Endothelial cell of umbilical vein (primary cell): ENCODE measurements around the gene TMEM170B.

Experiments
- POLR2A ChIP-seq: IDR thresholded peaks from 2 replicates; pipeline ENCODE4 v1.6.1; 2012; ENCODE audit warnings: low read depth, mild to moderate bottlenecking, control low read depth, low read length
- POLR2AphosphoS5 ChIP-seq: IDR thresholded peaks from 2 replicates; pipeline ENCODE4 v1.6.1; 2012; ENCODE audit warnings: low read depth, mild to moderate bottlenecking, control low read depth, low read length, moderate library complexity; ENCODE audit not compliant: insufficient read depth
- TF ChIP-seq, protein P1 (sequence below), 2 donors: IDR thresholded peaks; 1 replicate in 1 of 2; 2 replicates in 1 of 2; pipeline ENCODE4 v1.5.1; 2011; ENCODE audit warnings: low read length in 2 of 2, mild to moderate bottlenecking in 2 of 2, moderate library complexity in 2 of 2, control low read depth in 1 of 2, inconsistent platforms in 1 of 2, low read depth in 1 of 2; ENCODE audit not compliant: insufficient read depth in 1 of 2; ENCODE audit errors: extremely low read depth in 1 of 2

DNA sequence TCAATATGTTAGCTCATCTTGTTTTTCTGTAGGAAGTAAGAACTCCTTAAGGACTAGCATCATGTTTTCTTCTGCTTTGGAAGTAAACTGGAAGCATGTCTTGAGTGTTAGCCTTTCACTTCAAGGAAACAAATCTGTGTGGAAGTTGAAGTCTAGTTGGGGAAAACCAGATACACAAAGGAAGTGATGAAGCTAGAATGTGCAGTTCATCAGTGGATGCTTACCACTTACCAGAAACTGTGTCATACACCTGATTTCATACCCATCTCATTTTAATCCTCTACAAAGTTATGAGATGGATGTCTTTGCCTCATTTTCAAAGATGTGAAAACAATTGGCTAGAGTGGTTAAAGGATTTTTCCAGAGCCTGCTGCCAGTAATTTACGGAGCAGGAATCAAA, 75.8 kb downstream of the TMEM170B start:
- TF ChIP-seq POLR2AphosphoS5 (no peak), POLR2A (no peak)
- TF ChIP-seq, protein P1, sequence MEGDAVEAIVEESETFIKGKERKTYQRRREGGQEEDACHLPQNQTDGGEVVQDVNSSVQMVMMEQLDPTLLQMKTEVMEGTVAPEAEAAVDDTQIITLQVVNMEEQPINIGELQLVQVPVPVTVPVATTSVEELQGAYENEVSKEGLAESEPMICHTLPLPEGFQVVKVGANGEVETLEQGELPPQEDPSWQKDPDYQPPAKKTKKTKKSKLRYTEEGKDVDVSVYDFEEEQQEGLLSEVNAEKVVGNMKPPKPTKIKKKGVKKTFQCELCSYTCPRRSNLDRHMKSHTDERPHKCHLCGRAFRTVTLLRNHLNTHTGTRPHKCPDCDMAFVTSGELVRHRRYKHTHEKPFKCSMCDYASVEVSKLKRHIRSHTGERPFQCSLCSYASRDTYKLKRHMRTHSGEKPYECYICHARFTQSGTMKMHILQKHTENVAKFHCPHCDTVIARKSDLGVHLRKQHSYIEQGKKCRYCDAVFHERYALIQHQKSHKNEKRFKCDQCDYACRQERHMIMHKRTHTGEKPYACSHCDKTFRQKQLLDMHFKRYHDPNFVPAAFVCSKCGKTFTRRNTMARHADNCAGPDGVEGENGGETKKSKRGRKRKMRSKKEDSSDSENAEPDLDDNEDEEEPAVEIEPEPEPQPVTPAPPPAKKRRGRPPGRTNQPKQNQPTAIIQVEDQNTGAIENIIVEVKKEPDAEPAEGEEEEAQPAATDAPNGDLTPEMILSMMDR (IDR thresholded peaks at IDR 0.05; ENCODE audit: extremely low read depth in 1 of 2, insufficient read depth in 1 of 2, low read depth in 1 of 2, low read length in 2 of 2) = no peak
